ENCODE results near the gene ZNF521. TPM values are rescaled to one million over a fixed set of nuclear protein-coding genes. Genes with fewer than 3 reads are reported as not detected.
A peak's percentile ranks its signal among the peaks of the same experiment; 100 is the strongest.

The ZNF521 gene
- total and polyA plus RNA-seq, 10 of the 15 experiments (the other 5 are each of a cell fraction or from before 2014, with no cell fraction given) = 0.02 to 0.05 (median 0.04) TPM; not detected in 6

DNA sequence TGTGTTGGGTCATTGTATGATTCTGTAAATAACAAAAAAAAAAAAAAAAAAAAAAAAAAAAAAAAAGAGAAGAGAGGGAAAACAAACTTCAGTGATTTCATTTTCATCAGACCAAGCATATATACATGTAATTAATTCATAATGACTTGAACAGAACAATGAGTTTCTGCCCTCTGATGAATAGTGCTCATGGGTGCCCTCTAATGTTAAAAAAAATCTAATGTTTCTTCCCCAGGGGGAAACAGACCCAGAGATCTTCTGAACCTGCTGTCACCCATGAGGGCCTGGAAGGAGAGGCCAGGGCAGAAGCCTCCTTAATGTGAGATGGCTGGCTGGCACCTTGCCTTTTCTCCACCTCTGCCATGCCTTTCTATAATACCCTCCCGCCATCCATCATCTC lies 289.2 kb downstream of the ZNF521 start:
- RAD21 ChIA-PET (ENCODE audit: unreplicated experiment) = no interaction called here
- Histone ChIP-seq H3K4me3 (no peak overlapping the region), H3K4me1 (ENCODE audit: control insufficient read depth, insufficient read depth, low read length) (no peaks in the 10 kb centered on the region), H2AFZ (ENCODE audit: control insufficient read depth, low read depth, low read length) (no peak overlapping the region), H3K36me3 (ENCODE audit: control insufficient read depth in 2 of 2, insufficient read depth in 2 of 2, low read length in 1 of 2) (no peaks in the 10 kb centered on the region), H4K20me1 (ENCODE audit: control insufficient read depth, insufficient read depth) (no peaks in the 10 kb centered on the region), H3K4me2 (ENCODE audit: control insufficient read depth, insufficient read depth) (no peak overlapping the region), H3K9me3 (replicated peaks; ENCODE audit: control insufficient read depth, insufficient read depth, low read length) (no peaks in the 10 kb centered on the region), H3K27ac (ENCODE audit: control insufficient read depth, insufficient read depth) (no peak overlapping the region), H3K9ac (ENCODE audit: control insufficient read depth, insufficient read depth, low read length) (no peak overlapping the region), H3K27me3 (replicated peaks in 1 of 2; ENCODE audit: control insufficient read depth in 2 of 2, insufficient read depth in 2 of 2, low read length in 1 of 2) (no peaks in the 10 kb centered on the region; a peak in 1 of 4 replicates), H3K79me2 (ENCODE audit: control insufficient read depth, insufficient read depth, low read length) (no peaks in the 10 kb centered on the region)
- DNase-seq (ENCODE audit: low read depth, low spot score) (no peak), FAIRE-seq (no peak), ATAC-seq (no peak)
- in situ Hi-C loops (cut with MboI) (no loop called here), intact Hi-C loops (cut with micrococcal nuclease; ENCODE audit: unreplicated experiment) (loop anchor here (5.0 kb wide), 1 partner anchor 185 kb away; no protein-coding TSS in a partner anchor)
- CTCF ChIA-PET = no interaction called here
- SMC1A ChIA-PET (ENCODE audit: uncharacterized antibody, unreplicated experiment) = no interaction called here
- TF ChIP-seq, protein P1, sequence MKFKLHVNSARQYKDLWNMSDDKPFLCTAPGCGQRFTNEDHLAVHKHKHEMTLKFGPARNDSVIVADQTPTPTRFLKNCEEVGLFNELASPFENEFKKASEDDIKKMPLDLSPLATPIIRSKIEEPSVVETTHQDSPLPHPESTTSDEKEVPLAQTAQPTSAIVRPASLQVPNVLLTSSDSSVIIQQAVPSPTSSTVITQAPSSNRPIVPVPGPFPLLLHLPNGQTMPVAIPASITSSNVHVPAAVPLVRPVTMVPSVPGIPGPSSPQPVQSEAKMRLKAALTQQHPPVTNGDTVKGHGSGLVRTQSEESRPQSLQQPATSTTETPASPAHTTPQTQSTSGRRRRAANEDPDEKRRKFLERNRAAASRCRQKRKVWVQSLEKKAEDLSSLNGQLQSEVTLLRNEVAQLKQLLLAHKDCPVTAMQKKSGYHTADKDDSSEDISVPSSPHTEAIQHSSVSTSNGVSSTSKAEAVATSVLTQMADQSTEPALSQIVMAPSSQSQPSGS (IDR thresholded peaks at IDR 0.05; ENCODE audit: low read length) = no peak
- no peak for TF ChIP-seq MTA3 (IDR thresholded peaks at IDR 0.05; ENCODE audit: borderline replicate concordance, low read length)
- TF ChIP-seq HDAC6 (IDR thresholded peaks at IDR 0.05; ENCODE audit: unreplicated experiment) = no peak
- TF ChIP-seq, protein P2, sequence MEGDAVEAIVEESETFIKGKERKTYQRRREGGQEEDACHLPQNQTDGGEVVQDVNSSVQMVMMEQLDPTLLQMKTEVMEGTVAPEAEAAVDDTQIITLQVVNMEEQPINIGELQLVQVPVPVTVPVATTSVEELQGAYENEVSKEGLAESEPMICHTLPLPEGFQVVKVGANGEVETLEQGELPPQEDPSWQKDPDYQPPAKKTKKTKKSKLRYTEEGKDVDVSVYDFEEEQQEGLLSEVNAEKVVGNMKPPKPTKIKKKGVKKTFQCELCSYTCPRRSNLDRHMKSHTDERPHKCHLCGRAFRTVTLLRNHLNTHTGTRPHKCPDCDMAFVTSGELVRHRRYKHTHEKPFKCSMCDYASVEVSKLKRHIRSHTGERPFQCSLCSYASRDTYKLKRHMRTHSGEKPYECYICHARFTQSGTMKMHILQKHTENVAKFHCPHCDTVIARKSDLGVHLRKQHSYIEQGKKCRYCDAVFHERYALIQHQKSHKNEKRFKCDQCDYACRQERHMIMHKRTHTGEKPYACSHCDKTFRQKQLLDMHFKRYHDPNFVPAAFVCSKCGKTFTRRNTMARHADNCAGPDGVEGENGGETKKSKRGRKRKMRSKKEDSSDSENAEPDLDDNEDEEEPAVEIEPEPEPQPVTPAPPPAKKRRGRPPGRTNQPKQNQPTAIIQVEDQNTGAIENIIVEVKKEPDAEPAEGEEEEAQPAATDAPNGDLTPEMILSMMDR (IDR thresholded peaks at IDR 0.05 in 2 of 3, conservative IDR thresholded peaks at IDR 0.05 in 1 of 3; ENCODE audit: control insufficient read depth in 2 of 3, extremely low read depth in 1 of 3, insufficient read depth in 1 of 3, low read depth in 3 of 3, low read length in 3 of 3) = 0 out of 6 replicates have a peak, but pooled peaks of 1 of the 3 experiments have one; percentile 4
- no peak for TF ChIP-seq PAX8 (IDR thresholded peaks at IDR 0.05)
- BruUV-seq (replicated peaks) = no TSS peak
- WGBS (ENCODE audit: insufficient coverage, insufficient replicate concordance, low lambda C conversion rate, missing lambda C conversion rate) = 0% methylated on average over 1 of the region's 1 CpG
- POLR2A ChIA-PET = no interaction called here
